ENCODE data around the gene PLCL1.

The PLCL1 gene

GRCh38 chr2:198073253-198073652 is 268.9 kb downstream of the PLCL1 start:
- DNase-seq: no peak

- DNase-seq: no peak
Measured at GRCh38 chr2:198077477-198077876, 273.1 kb downstream of the PLCL1 start.

- DNase-seq: no peak
Measured at GRCh38 chr2:198080879-198081765, 276.7 kb downstream of the PLCL1 start.

GRCh38 chr2:198084156-198084555 is 279.8 kb downstream of the PLCL1 start:
- DNase-seq: no peak

GRCh38 chr2:198096002-198096401 is 291.6 kb downstream of the PLCL1 start:
- no peak for DNase-seq

GRCh38 chr2:198096965-198097364 is 292.6 kb downstream of the PLCL1 start:
- no peak for DNase-seq

- DNase-seq: no peak
Measured at GRCh38 chr2:198097630-198098029, 293.2 kb downstream of the PLCL1 start.

GRCh38 chr2:198098386-198098785 is 294.0 kb downstream of the PLCL1 start:
- no peak for DNase-seq

- DNase-seq: no peak
Measured at GRCh38 chr2:198098918-198099317, 294.5 kb downstream of the PLCL1 start.

GRCh38 chr2:198100346-198100745 is 296.0 kb downstream of the PLCL1 start:
- no peak for DNase-seq

GRCh38 chr2:198101688-198102087 is 297.3 kb downstream of the PLCL1 start:
- no peak for DNase-seq

GRCh38 chr2:198102120-198102519 is 297.7 kb downstream of the PLCL1 start:
- DNase-seq: no peak

- no peak for DNase-seq
Measured at GRCh38 chr2:198102856-198103255, 298.5 kb downstream of the PLCL1 start.

- no peak for DNase-seq
Measured at GRCh38 chr2:198106621-198107385, 302.4 kb downstream of the PLCL1 start.

- no peak for DNase-seq
Measured at GRCh38 chr2:198113316-198113715, 308.9 kb downstream of the PLCL1 start.

GRCh38 chr2:198114064-198114463 is 309.7 kb downstream of the PLCL1 start:
- no peak for DNase-seq

- no peak for DNase-seq
Measured at GRCh38 chr2:198115201-198115600, 310.8 kb downstream of the PLCL1 start.

- no peak for DNase-seq
Measured at GRCh38 chr2:198116756-198117155, 312.4 kb downstream of the PLCL1 start.

GRCh38 chr2:198117406-198118041 is 313.1 kb downstream of the PLCL1 start:
- no peak for DNase-seq

- peak; percentile 48 to 50 for DNase-seq
Measured at GRCh38 chr2:198127627-198128026, 323.2 kb downstream of the PLCL1 start.

GRCh38 chr2:198129609-198130008 is 325.2 kb downstream of the PLCL1 start:
- DNase-seq: no peak

GRCh38 chr2:198134293-198134955 is 330.0 kb downstream of the PLCL1 start:
- no peak for DNase-seq

- no peak for DNase-seq
Measured at GRCh38 chr2:198135481-198135934, 331.1 kb downstream of the PLCL1 start.

Measured in activated T-cell treated with anti-CD3 and anti-CD28 coated beads, Interleukin-2, amount 50 U/mL, for 48 hours (primary cell).